ENCODE results near the gene MMEL1.
"Not testable (repeated sequence)": the region's sequence is repeated elsewhere in the genome, so short reads cannot be mapped to it uniquely, and the experiment has no call there.

MMEL1 gene

GRCh38 chr1:2632561-2633361 is at the start of gene MMEL1:
Gene MMEL1 (minus strand): TSS chr1:2633016. CDS start chr1:2629484, 3,532 bp downstream.
- no peak for DNase-seq (ENCODE audit: low read depth)

GRCh38 chr1:2676726-2677125 is 43.9 kb upstream of the MMEL1 start:
- not testable (repeated sequence) for DNase-seq (ENCODE audit: low read depth)

GRCh38 chr1:2671656-2672055 is 38.8 kb upstream of the MMEL1 start:
- DNase-seq (ENCODE audit: low read depth) = not testable (repeated sequence)

- DNase-seq (ENCODE audit: low read depth) = not testable (repeated sequence)
Observed at GRCh38 chr1:2659806-2660205, 27.0 kb upstream of the MMEL1 start.

- DNase-seq (ENCODE audit: low read depth) = not testable (repeated sequence)
Observed at GRCh38 chr1:2657909-2658308, 25.1 kb upstream of the MMEL1 start.

GRCh38 chr1:2657124-2657523 is 24.3 kb upstream of the MMEL1 start:
- not testable (repeated sequence) for DNase-seq (ENCODE audit: low read depth)

- DNase-seq (ENCODE audit: low read depth) = not testable (repeated sequence)
Observed at GRCh38 chr1:2655598-2656434, 23.0 kb upstream of the MMEL1 start.

GRCh38 chr1:2654443-2654948 is 21.7 kb upstream of the MMEL1 start:
- DNase-seq (ENCODE audit: low read depth) = not testable (repeated sequence)

- not testable (repeated sequence) for DNase-seq (ENCODE audit: low read depth)
Observed at GRCh38 chr1:2653741-2654442, 21.1 kb upstream of the MMEL1 start.

- DNase-seq (ENCODE audit: low read depth) = not testable (repeated sequence)
Observed at GRCh38 chr1:2652926-2653571, 20.2 kb upstream of the MMEL1 start.

GRCh38 chr1:2652152-2652925 is 19.5 kb upstream of the MMEL1 start:
- DNase-seq (ENCODE audit: low read depth) = not testable (repeated sequence)

- DNase-seq (ENCODE audit: low read depth) = no peak
Observed at GRCh38 chr1:2650967-2651645, 18.3 kb upstream of the MMEL1 start.

- DNase-seq (ENCODE audit: low read depth) = no peak
Observed at GRCh38 chr1:2646837-2647236, 14.0 kb upstream of the MMEL1 start.

GRCh38 chr1:2645776-2646175 is 13.0 kb upstream of the MMEL1 start:
- no peak for DNase-seq (ENCODE audit: low read depth)

- DNase-seq (ENCODE audit: low read depth) = no peak
Observed at GRCh38 chr1:2645143-2645542, 12.3 kb upstream of the MMEL1 start.

- DNase-seq (ENCODE audit: low read depth) = no peak
Observed at GRCh38 chr1:2644591-2645101, 11.8 kb upstream of the MMEL1 start.

GRCh38 chr1:2644171-2644570 is 11.4 kb upstream of the MMEL1 start:
- DNase-seq (ENCODE audit: low read depth) = no peak

- DNase-seq (ENCODE audit: low read depth) = no peak
Observed at GRCh38 chr1:2643414-2644077, 10.7 kb upstream of the MMEL1 start.

Measured in iris pigment epithelial cell (primary cell).